Mesangial cell (primary cell): ENCODE data around the gene NBPF8. TPM values are rescaled to one million over a fixed set of nuclear protein-coding genes. Genes with fewer than 3 reads are reported as not detected.

ENCODE experiments used
- total RNA-seq: library from RNA; depleted of rRNA; stranded (reverse); fragments of >200 nt; gene quantifications from 2 replicates; pipeline ENCODE4 v1.2.3, GENCODE V29; 2015

The NBPF8 gene, protein sequence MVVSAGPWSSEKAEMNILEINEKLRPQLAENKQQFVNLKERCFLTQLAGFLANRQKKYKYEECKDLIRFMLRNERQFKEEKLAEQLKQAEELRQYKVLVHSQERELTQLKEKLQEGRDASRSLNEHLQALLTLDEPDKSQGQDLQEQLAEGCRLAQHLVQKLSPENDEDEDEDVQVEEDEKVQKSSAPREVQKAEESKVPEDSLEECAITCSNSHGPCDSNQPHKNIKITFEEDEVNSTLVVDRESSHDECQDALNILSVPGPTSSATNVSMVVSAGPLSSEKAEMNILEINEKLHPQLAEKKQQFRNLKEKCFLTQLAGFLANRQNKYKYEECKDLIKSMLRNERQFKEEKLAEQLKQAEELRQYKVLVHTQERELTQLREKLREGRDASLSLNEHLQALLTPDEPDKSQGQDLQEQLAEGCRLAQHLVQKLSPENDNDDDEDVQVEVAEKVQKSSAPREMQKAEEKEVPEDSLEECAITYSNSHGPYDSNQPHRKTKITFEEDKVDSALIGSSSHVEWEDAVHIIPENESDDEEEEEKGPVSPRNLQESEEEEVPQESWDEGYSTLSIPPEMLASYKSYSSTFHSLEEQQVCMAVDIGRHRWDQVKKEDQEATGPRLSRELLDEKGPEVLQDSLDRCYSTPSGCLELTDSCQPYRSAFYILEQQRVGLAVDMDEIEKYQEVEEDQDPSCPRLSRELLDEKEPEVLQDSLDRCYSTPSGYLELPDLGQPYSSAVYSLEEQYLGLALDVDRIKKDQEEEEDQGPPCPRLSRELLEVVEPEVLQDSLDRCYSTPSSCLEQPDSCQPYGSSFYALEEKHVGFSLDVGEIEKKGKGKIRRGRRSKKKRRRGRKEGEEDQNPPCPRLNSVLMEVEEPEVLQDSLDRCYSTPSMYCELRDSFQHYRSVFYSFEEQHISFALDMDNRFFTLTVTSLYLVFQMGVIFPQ
- total RNA-seq = 6.8 and 11.2 TPM in 2 replicates

DNA sequence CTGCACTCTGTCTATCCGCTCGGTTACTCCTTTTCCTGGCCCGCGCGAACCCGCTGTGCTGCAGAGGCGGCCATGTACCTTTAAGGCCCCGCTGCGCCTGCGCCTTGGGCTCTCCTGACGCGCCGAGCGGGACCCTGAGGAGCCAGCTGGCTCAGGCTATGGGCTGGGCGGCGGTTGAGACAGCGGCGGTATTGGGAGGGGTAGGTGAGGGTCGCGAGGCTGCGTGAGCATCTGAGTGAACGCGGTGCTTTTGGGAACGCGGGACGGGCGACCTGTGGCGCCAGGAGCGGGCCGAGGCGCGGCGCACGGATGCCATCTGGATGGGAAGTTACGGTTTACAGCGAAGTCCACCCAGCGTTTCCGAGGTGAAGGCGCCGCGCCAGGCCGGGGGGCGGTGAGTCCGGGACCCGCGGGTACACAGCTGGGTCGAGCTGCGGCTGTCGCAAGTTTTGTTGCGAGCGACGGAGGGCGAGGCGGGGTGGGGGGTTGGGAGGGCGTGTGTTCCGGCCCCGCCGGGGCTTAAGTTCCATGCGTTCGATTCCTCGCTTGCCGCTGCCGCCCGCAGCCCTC, at the start of gene NBPF8:
Gene NBPF8 (plus strand): TSS at position 125 of the 570 bp plus-strand sequence. CDS start 21,488 bp downstream, outside the sequence.

Other genes with a start within 250 kb of the NBPF8 start
- gene SEC22B, start 238.5 kb upstream of the NBPF8 start, total RNA-seq = 14.8 and 15.2 TPM in 2 replicates